H9 (cell line): Measurements from ENCODE around the gene CDRT4. TPM values are rescaled to one million over a fixed set of nuclear protein-coding genes. Genes with fewer than 3 reads are reported as not detected.

Experiments used
- DNase-seq: peaks from one replicate; pipeline ENCODE4 v3.0.0-alpha.2; 2017
- H2AFZ ChIP-seq: one replicate; pipeline ENCODE4 v1.6.1; 2013; ENCODE audit warnings: mild to moderate bottlenecking, low read length, control low read depth, moderate library complexity
- H2AK5ac ChIP-seq: 2 replicates; pipeline ENCODE4 v1.6.1; 2013; ENCODE audit warnings: low read length, control low read depth, mixed read lengths; ENCODE audit not compliant: insufficient read length
- H2BK120ac ChIP-seq: one replicate; pipeline ENCODE4 v1.6.1; 2013; ENCODE audit warnings: low read depth, mild to moderate bottlenecking, low read length, control low read depth, inconsistent platforms; ENCODE audit not compliant: poor library complexity, severe bottlenecking
- H2BK12ac ChIP-seq: 2 replicates; pipeline ENCODE4 v1.6.1; 2013; ENCODE audit warnings: low read length, control low read depth, mixed read lengths, low read depth; ENCODE audit not compliant: insufficient read length
- H2BK15ac ChIP-seq: 2 replicates; pipeline ENCODE4 v1.6.1; 2013; ENCODE audit warnings: low read depth, low read length, control low read depth
- H2BK20ac ChIP-seq: one replicate; pipeline ENCODE4 v1.6.1; 2013; ENCODE audit warnings: low read depth, mild to moderate bottlenecking, low read length, control low read depth, inconsistent platforms; ENCODE audit not compliant: poor library complexity, severe bottlenecking
- H2BK5ac ChIP-seq: 2 replicates; pipeline ENCODE4 v1.6.1; 2013; ENCODE audit warnings: low read length, control low read depth, mixed read lengths; ENCODE audit not compliant: insufficient read length
- H3K14ac ChIP-seq: 2 replicates; pipeline ENCODE4 v1.6.1; 2013; ENCODE audit warnings: low read length, control low read depth; ENCODE audit not compliant: insufficient read depth
- H3K18ac ChIP-seq: 2 replicates; pipeline ENCODE4 v1.6.1; 2013; ENCODE audit warnings: low read depth, mild to moderate bottlenecking, mixed read lengths, low read length, control low read depth; ENCODE audit not compliant: insufficient read length
- H3K23ac ChIP-seq: 2 replicates; pipeline ENCODE4 v1.6.1; 2013; ENCODE audit warnings: low read length, control low read depth, mixed read lengths, low read depth; ENCODE audit not compliant: insufficient read length
- H3K23me2 ChIP-seq: 2 replicates; pipeline ENCODE4 v1.6.1; 2013; ENCODE audit warnings: low read depth, mild to moderate bottlenecking, mixed read lengths, low read length, control low read depth; ENCODE audit not compliant: insufficient read length, poor library complexity, severe bottlenecking
- H3K27ac ChIP-seq: 2 replicates; pipeline ENCODE4 v1.5.1; 2013; ENCODE audit warnings: low read length, control low read depth, mixed read lengths, low read depth; ENCODE audit not compliant: insufficient read length
- H3K27me3 ChIP-seq: 2 replicates; pipeline ENCODE4 v1.6.1; 2013; ENCODE audit warnings: low read length, control low read depth, inconsistent platforms; ENCODE audit not compliant: insufficient read depth
- H3K4ac ChIP-seq: 2 replicates; pipeline ENCODE4 v1.6.1; 2013; ENCODE audit warnings: low read depth, mild to moderate bottlenecking, control low read depth, inconsistent platforms, low read length, moderate library complexity
- H3K4me1 ChIP-seq: 2 replicates; pipeline ENCODE4 v1.6.1; 2013; ENCODE audit warnings: low read length, control low read depth, inconsistent platforms; ENCODE audit not compliant: insufficient read depth
- H3K4me2 ChIP-seq: 2 replicates; pipeline ENCODE4 v1.6.1; 2013; ENCODE audit warnings: low read length, control low read depth, mixed read lengths; ENCODE audit not compliant: insufficient read length, insufficient read depth
- H3K56ac ChIP-seq: 2 replicates; pipeline ENCODE4 v1.6.1; 2013; ENCODE audit warnings: low read depth, mild to moderate bottlenecking, mixed read lengths, low read length, control low read depth; ENCODE audit not compliant: insufficient read length
- H3K79me1 ChIP-seq: 2 replicates; pipeline ENCODE4 v1.6.1; 2013; ENCODE audit warnings: low read depth, mild to moderate bottlenecking, moderate library complexity, low read length, control low read depth, inconsistent platforms; ENCODE audit not compliant: insufficient read depth, poor library complexity, severe bottlenecking
- H3K79me2 ChIP-seq: 2 replicates; pipeline ENCODE4 v1.6.1; 2013; ENCODE audit warnings: low read length, control low read depth, inconsistent platforms; ENCODE audit not compliant: insufficient read depth
- H3K9ac ChIP-seq: 2 replicates; pipeline ENCODE4 v1.6.1; 2013; ENCODE audit warnings: low read length, control low read depth, mixed read lengths; ENCODE audit not compliant: insufficient read length; ENCODE audit errors: extremely low read depth
- H3K9me3 ChIP-seq: one replicate; pipeline ENCODE4 v1.6.1; 2013; ENCODE audit warnings: low read depth, low read length, inconsistent platforms; ENCODE audit not compliant: control insufficient read depth
- H3T11ph ChIP-seq: one replicate; pipeline ENCODE4 v1.6.1; 2013; ENCODE audit warnings: mild to moderate bottlenecking, low read length, control low read depth, inconsistent platforms
- H4K20me1 ChIP-seq: one replicate; pipeline ENCODE4 v1.6.1; 2013; ENCODE audit not compliant: control insufficient read depth, insufficient read length, insufficient read depth
- H4K5ac ChIP-seq: 2 replicates; pipeline ENCODE4 v1.6.1; 2013; ENCODE audit warnings: low read depth, mild to moderate bottlenecking, mixed read lengths, low read length, control low read depth; ENCODE audit not compliant: insufficient read length
- H4K8ac ChIP-seq: replicated peaks from 2 replicates; pipeline ENCODE4 v1.6.1; 2013; ENCODE audit warnings: low read length, control low read depth, mixed read lengths, low read depth; ENCODE audit not compliant: insufficient read length
- H4K91ac ChIP-seq: 2 replicates; pipeline ENCODE4 v1.6.1; 2013; ENCODE audit warnings: low read depth, mild to moderate bottlenecking, moderate library complexity, mixed read lengths, low read length, control low read depth; ENCODE audit not compliant: insufficient read length
- H3K27ac Mint-ChIP-seq, 3 experiments: 2 replicates in 2 of 3; 3 replicates in 1 of 3; pipeline ENCODE4 v1.8.0; 2020 to 2021; ENCODE audit warnings: mixed read lengths in 3 of 3, mild to moderate bottlenecking in 1 of 3, moderate library complexity in 1 of 3
- H3K27me3 Mint-ChIP-seq: 2 replicates; pipeline ENCODE4 v1.8.0; 2021; ENCODE audit warnings: low read depth, mild to moderate bottlenecking, moderate library complexity, mixed read lengths
- H3K36me3 Mint-ChIP-seq, 3 experiments: 2 replicates in 2 of 3; 3 replicates in 1 of 3; pipeline ENCODE4 v1.8.0; 2020 to 2021; ENCODE audit warnings: low read depth in 3 of 3, mixed read lengths in 3 of 3; ENCODE audit not compliant: insufficient read depth in 1 of 3
- H3K4me1 Mint-ChIP-seq, 2 experiments: 2 replicates each; pipeline ENCODE4 v1.8.0; 2020; ENCODE audit warnings: mixed read lengths in 2 of 2
- H3K4me3 Mint-ChIP-seq, 2 experiments: 2 replicates in 1 of 2; 3 replicates in 1 of 2; pipeline ENCODE4 v1.8.0; 2020 to 2021; ENCODE audit warnings: mild to moderate bottlenecking in 2 of 2, mixed read lengths in 2 of 2, moderate library complexity in 1 of 2
- H3K9me3 Mint-ChIP-seq, 2 experiments: 2 replicates in 1 of 2; 3 replicates in 1 of 2; pipeline ENCODE4 v1.8.0; 2020; ENCODE audit warnings: mild to moderate bottlenecking in 2 of 2, mixed read lengths in 2 of 2, moderate library complexity in 1 of 2
- CTCF ChIP-seq: fragments of 200-600 bp; sonication (generic); conservative IDR thresholded peaks from 3 replicates; pipeline ENCODE4 v1.8.0; 2021; ENCODE audit warnings: antibody characterized with exemption, mild to moderate bottlenecking
- WGBS: extraction: QIAGEN DNeasy Blood & Tissue Kit; methylation state at CpG from one replicate; pipeline ENCODE4 v1.1.7; 2013; ENCODE audit warnings: missing lambda C conversion rate, low lambda C conversion rate, mixed read lengths; ENCODE audit not compliant: insufficient read length; ENCODE audit errors: extremely low coverage; 5-methylcytosine and 5-hydroxymethylcytosine counted together
- total RNA-seq: library from RNA; stranded (reverse); gene quantifications from 2 replicates; pipeline ENCODE4 v1.2.1, GENCODE V29; 2021

CDRT4 gene
- total RNA-seq, 1 experiment from 2014 or later = 3.8 TPM

GRCh38 chr17:15456496-15456895 lies 10.9 kb downstream of the CDRT4 start:
- Histone ChIP-seq H3K14ac (no peak overlapping the region), H3K79me2 (no peaks in the 10 kb centered on the region), H2AK5ac (no peak overlapping the region), H4K5ac (no peak overlapping the region), H3K9me3 (no peaks in the 10 kb centered on the region), H4K91ac (no peak overlapping the region), H3K18ac (no peak overlapping the region), H3K27ac (no peak overlapping the region), H2BK20ac (no peak overlapping the region), H2AFZ (no peak overlapping the region), H3K23me2 (no peaks in the 10 kb centered on the region), H2BK15ac (no peak overlapping the region), H4K8ac (no peak overlapping the region), H3K9ac (no peak overlapping the region), H2BK5ac (no peak overlapping the region), H3K4me2 (no peak overlapping the region), H3K23ac (no peak overlapping the region), H3K79me1 (no peaks in the 10 kb centered on the region), H3K27me3 (no peaks in the 10 kb centered on the region), H3K4ac (no peak overlapping the region), H4K20me1 (no peaks in the 10 kb centered on the region), H3T11ph (no peak overlapping the region), H2BK120ac (no peak overlapping the region), H3K56ac (no peak overlapping the region), H2BK12ac (no peak overlapping the region), H3K4me1 (no peaks in the 10 kb centered on the region)
- WGBS = no CpG with 5 or more reads among the region's 6 CpGs
- no peak for DNase-seq
- Mint-ChIP-seq H3K27ac (no peak overlapping the region), H3K4me1 (no peaks in the 10 kb centered on the region), H3K36me3 (peaks cover 22 to 25% (median 23%) of the 10 kb centered on the region in 3 experiments), H3K27me3 (no peaks in the 10 kb centered on the region), H3K9me3 (peaks cover 0 to 9% of the 10 kb centered on the region in 2 experiments; a peak in 3 of 5 replicates), H3K4me3 (no peak overlapping the region)
- no peak for TF ChIP-seq CTCF
